GM12874 (cell line): ENCODE data around the gene LBR.

Source experiments
- TF ChIP-seq, protein P1 (sequence below): IDR thresholded peaks from 2 replicates; pipeline ENCODE4 v1.5.1; 2011; ENCODE audit warnings: low read depth, mild to moderate bottlenecking, control low read depth, low read length, moderate library complexity; ENCODE audit not compliant: insufficient read depth

The LBR gene

GRCh38 chr1:225450491-225451191 lies 22.8 kb upstream of the LBR start:
- TF ChIP-seq, protein P1, sequence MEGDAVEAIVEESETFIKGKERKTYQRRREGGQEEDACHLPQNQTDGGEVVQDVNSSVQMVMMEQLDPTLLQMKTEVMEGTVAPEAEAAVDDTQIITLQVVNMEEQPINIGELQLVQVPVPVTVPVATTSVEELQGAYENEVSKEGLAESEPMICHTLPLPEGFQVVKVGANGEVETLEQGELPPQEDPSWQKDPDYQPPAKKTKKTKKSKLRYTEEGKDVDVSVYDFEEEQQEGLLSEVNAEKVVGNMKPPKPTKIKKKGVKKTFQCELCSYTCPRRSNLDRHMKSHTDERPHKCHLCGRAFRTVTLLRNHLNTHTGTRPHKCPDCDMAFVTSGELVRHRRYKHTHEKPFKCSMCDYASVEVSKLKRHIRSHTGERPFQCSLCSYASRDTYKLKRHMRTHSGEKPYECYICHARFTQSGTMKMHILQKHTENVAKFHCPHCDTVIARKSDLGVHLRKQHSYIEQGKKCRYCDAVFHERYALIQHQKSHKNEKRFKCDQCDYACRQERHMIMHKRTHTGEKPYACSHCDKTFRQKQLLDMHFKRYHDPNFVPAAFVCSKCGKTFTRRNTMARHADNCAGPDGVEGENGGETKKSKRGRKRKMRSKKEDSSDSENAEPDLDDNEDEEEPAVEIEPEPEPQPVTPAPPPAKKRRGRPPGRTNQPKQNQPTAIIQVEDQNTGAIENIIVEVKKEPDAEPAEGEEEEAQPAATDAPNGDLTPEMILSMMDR: no peak

DNA sequence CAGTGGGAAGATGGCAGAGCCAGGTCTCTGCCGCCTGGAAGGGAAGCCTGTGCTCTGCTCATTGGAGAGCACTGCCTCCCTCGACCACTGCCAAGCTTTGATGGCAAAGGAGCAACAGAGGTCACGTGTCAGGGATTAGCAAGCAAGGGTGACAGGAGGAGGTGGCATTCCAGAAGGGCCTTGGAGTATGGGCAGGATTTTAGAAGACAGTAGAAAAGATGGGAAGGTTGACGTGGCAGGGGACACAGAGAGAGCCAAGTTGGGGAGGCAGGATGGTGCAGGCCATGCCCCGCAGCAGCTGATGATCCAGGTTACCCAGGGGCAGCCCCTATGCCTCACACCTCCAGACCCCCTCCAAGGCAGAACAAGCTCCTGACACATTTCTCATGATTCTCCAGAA lies 21.9 kb upstream of the LBR start:
- TF ChIP-seq, protein P1: no peak

- TF ChIP-seq, protein P1: no peak
These were observed 21.4 kb upstream of the LBR start for GRCh38 chr1:225449261-225449660.

DNA sequence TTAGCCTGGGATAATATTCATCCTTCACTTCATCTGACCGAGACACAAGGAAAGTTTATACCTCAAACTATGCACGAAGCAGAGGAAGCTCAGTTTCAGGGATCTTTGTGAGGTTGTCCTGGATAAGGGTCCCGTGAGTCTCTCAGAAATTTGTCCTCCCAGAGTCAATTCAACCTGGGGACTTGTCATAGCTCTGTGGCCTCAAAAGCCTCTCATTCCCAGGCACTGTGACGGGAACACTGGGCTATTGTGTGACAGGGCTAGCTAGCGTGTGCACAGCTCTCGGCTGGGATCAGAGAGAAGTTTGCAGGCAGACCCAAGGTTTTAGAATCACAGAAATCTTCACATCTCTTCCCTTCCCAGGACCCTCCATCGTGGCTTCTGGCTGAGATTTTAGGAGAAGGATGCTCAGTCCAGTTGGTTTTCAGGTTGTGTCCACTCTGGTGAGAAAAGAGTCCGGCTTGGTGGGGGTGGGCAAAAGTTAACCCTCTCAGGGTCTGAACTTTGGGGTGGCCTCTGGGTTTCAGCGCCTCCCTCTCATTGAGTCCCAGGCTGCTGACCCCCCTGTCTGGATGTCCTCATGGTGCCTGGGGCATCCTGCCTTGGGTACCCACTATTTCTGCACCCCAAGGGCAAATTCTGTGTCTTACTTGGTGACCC lies 20.4 kb upstream of the LBR start:
- TF ChIP-seq, protein P1: no peak

DNA sequence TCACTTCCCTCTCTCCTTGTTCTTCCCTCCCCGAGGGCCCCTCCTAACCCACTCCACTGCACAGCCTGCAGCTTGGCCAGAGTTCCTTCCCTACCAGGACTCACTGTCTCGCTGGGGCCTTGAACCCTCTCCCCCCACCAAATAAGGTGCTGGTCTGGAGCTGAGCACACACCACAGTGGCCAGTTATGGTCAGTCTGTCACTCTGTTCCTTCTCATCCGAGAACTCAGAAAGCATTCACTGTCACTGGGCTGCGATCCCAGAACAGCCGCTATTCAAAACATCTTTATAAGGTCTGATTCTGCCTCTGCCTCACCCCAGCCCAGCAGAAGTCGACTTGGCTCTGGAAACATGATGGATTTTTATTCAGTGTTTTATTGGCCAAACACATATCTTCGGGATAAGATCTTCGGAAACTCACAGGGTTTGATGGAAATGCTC lies 19.8 kb upstream of the LBR start:
- TF ChIP-seq, protein P1: no peak

GRCh38 chr1:225446981-225447615 lies 19.3 kb upstream of the LBR start:
- TF ChIP-seq, protein P1: no peak

GRCh38 chr1:225446595-225446960 lies 18.7 kb upstream of the LBR start:
- TF ChIP-seq, protein P1: no peak
